K562 treated with DMSO at 1 percent for 4 hours (cell line): ENCODE measurements around the gene LCLAT1. TPM values are rescaled to one million over a fixed set of nuclear protein-coding genes. Genes with fewer than 3 reads are reported as not detected.

Source experiments
- total RNA-seq: library from RNA; unstranded; fragments of 300-600 nt; gene quantifications from 2 replicates; pipeline ENCODE4 v1.2.3, GENCODE V29; 2022; ENCODE audit not compliant: insufficient read depth

LCLAT1 gene
- 3.2 and 5.5 TPM in 2 replicates for total RNA-seq

GRCh38 chr2:30447149-30448045, at the start of gene LCLAT1:
Gene LCLAT1 (plus strand): TSS chr2:30447246. CDS start chr2:30525591, 78,345 bp downstream.

Other genes with a start within 250 kb of the LCLAT1 start
- 10.1 and 25.4 TPM in 2 replicates for gene LBH, start 215.7 kb upstream of the LCLAT1 start, total RNA-seq